ENCODE measurements around the gene CTNNA3.

DNA sequence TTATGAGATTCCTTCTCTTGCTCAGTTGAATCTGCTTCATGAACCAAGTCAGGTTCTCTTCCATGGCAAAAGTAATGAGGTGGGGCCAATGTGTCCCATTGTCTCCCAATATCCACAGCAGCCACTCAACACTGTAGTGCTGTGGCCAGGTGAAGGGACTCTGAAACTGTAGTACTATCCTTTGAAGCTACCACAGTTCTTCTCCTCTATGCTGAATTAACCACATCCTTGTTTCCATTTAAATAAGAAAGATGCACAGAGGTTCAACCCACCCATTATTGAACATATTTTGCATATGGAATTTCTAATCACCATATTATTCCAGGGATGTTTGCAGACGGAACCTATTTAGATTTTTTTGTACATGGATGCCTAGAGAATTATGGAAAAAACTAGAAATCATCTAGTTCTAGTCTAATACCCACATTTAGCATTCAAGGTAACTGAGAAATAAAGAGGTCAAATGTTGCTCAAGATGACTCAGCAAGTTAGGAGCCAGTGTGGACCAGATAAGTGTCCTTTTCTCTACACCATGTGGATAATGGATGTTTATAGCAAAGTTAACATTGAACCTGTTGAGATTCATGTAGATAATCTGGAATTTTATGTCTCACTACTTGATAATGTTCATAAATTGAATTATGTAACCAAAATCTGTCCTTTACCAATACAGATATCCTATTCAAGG lies 705.7 kb downstream of the CTNNA3 start:
- TF ChIP-seq, protein P1, sequence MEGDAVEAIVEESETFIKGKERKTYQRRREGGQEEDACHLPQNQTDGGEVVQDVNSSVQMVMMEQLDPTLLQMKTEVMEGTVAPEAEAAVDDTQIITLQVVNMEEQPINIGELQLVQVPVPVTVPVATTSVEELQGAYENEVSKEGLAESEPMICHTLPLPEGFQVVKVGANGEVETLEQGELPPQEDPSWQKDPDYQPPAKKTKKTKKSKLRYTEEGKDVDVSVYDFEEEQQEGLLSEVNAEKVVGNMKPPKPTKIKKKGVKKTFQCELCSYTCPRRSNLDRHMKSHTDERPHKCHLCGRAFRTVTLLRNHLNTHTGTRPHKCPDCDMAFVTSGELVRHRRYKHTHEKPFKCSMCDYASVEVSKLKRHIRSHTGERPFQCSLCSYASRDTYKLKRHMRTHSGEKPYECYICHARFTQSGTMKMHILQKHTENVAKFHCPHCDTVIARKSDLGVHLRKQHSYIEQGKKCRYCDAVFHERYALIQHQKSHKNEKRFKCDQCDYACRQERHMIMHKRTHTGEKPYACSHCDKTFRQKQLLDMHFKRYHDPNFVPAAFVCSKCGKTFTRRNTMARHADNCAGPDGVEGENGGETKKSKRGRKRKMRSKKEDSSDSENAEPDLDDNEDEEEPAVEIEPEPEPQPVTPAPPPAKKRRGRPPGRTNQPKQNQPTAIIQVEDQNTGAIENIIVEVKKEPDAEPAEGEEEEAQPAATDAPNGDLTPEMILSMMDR (tag by site-specific recombination; IDR thresholded peaks at IDR 0.05) = no peak
- TF ChIP-seq ZNF792 (tag by site-specific recombination; IDR thresholded peaks at IDR 0.05) (no peak), TCF7L2 (IDR thresholded peaks at IDR 0.05; ENCODE audit: borderline replicate concordance, low read depth, low read length) (no peak), KLF9 (tag by site-specific recombination; IDR thresholded peaks at IDR 0.05; ENCODE audit: low read depth) (no peak), ZNF184 (tag by site-specific recombination; IDR thresholded peaks at IDR 0.05) (no peak), OVOL3 (tag by site-specific recombination; IDR thresholded peaks at IDR 0.05) (no peak), ZNF561 (tag by site-specific recombination; IDR thresholded peaks at IDR 0.05; ENCODE audit: borderline replicate concordance) (no peak)
